Measurements from ENCODE around the gene ATP9A. TPM values are rescaled to one million over a fixed set of nuclear protein-coding genes. Genes with fewer than 3 reads are reported as not detected.

ATP9A gene
- total RNA-seq, 1 experiment from 2014 or later, result 16.8 TPM

GRCh38 chr20:51729771-51730170 is 38.4 kb downstream of the ATP9A start:
- RAD21 ChIA-PET (ENCODE audit: low non-redundant PET in 1 of 2, low total read pairs in 2 of 2, uncharacterized antibody in 2 of 2, unreplicated experiment in 2 of 2), result no interaction called here
- no peak for ATAC-seq
- H3K79me2 ChIP-seq (ENCODE audit: insufficient read depth, low read length), result no peaks in the 10 kb centered on the region
- CTCF ChIA-PET, result no interaction called here
- H4K20me1 ChIP-seq (ENCODE audit: insufficient read depth), result no peaks in the 10 kb centered on the region
- H3K9me2 ChIP-seq (ENCODE audit: insufficient read depth), result no peaks in the 10 kb centered on the region
- TF ChIP-seq SIN3A (IDR thresholded peaks at IDR 0.05; ENCODE audit: low read depth), result no peak
- TF ChIP-seq ZFX (IDR thresholded peaks at IDR 0.05), result no peak
- no peak for TF ChIP-seq SP1 (IDR thresholded peaks at IDR 0.05; ENCODE audit: low read depth)
- TF ChIP-seq JUND (IDR thresholded peaks at IDR 0.05), result no peak
- no peak for TF ChIP-seq ELF1 (IDR thresholded peaks at IDR 0.05; ENCODE audit: borderline replicate concordance, low read depth)
- no peak for TF ChIP-seq YY1 (IDR thresholded peaks at IDR 0.05; ENCODE audit: extremely low read depth, insufficient replicate concordance, low read depth, low read length)
- TF ChIP-seq RAD21 (IDR thresholded peaks at IDR 0.05; ENCODE audit: low read depth), result no peak
- TF ChIP-seq ATF3 (IDR thresholded peaks at IDR 0.05), result no peak
- TF ChIP-seq CTCF (IDR thresholded peaks at IDR 0.05 in 2 of 3, conservative IDR thresholded peaks at IDR 0.05 in 1 of 3; ENCODE audit: borderline replicate concordance in 1 of 3, insufficient read depth in 1 of 3, low read depth in 2 of 3, low read length in 2 of 3), result no peak
- no peak for TF ChIP-seq POLR2AphosphoS5 (IDR thresholded peaks at IDR 0.05; ENCODE audit: low read depth, low read length)
- no peak for TF ChIP-seq CEBPB (IDR thresholded peaks at IDR 0.05; ENCODE audit: low read depth)
- TF ChIP-seq REST (IDR thresholded peaks at IDR 0.05; ENCODE audit: low read depth), result no peak
- no peak for TF ChIP-seq ZNF274 (IDR thresholded peaks at IDR 0.05; ENCODE audit: low read depth, low read length)
- H3K4me3 ChIP-seq (replicated peaks in 1 of 2; ENCODE audit: low read depth in 1 of 2, low read length in 2 of 2), result no peak overlapping the region
- no peaks in the 10 kb centered on the region for H3K36me3 ChIP-seq (ENCODE audit: control insufficient read depth in 1 of 2, insufficient read depth in 2 of 2, low read length in 2 of 2)
- peaks cover 0 to 19% of the 10 kb centered on the region in 2 experiments; a peak in 3 of 4 replicates for H3K4me1 ChIP-seq (ENCODE audit: control insufficient read depth in 1 of 2, insufficient read depth in 2 of 2, low read length in 2 of 2)
- no peak overlapping the region for H2AFZ ChIP-seq (ENCODE audit: low read depth, low read length, poor library complexity, severe bottlenecking)
- BruUV-seq (replicated peaks), result no TSS peak
- no peak overlapping the region for H3K27ac ChIP-seq (ENCODE audit: low read depth, low read length)
- H3K27me3 ChIP-seq (ENCODE audit: insufficient read depth, low read length), result no peaks in the 10 kb centered on the region
- POLR2A ChIA-PET, result no interaction called here
- H3K9me3 ChIP-seq (ENCODE audit: control insufficient read depth in 1 of 2, insufficient read depth in 1 of 2, low read depth in 1 of 2, low read length in 2 of 2), result no peaks in the 10 kb centered on the region
- intact Hi-C loops (cut with micrococcal nuclease), result no loop called here
- no peak overlapping the region for H3K9ac ChIP-seq (ENCODE audit: low read length)
- no peak for DNase-seq (ENCODE audit: low read depth, low spot score)
- H3K4me2 ChIP-seq (ENCODE audit: low read length), result no peak overlapping the region

Measured in HCT116 (cell line).